ENCODE measurements around the gene PIPOX.
A peak's percentile ranks its signal among the peaks of the same experiment; 100 is the strongest.

Gene PIPOX, protein sequence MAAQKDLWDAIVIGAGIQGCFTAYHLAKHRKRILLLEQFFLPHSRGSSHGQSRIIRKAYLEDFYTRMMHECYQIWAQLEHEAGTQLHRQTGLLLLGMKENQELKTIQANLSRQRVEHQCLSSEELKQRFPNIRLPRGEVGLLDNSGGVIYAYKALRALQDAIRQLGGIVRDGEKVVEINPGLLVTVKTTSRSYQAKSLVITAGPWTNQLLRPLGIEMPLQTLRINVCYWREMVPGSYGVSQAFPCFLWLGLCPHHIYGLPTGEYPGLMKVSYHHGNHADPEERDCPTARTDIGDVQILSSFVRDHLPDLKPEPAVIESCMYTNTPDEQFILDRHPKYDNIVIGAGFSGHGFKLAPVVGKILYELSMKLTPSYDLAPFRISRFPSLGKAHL

DNA sequence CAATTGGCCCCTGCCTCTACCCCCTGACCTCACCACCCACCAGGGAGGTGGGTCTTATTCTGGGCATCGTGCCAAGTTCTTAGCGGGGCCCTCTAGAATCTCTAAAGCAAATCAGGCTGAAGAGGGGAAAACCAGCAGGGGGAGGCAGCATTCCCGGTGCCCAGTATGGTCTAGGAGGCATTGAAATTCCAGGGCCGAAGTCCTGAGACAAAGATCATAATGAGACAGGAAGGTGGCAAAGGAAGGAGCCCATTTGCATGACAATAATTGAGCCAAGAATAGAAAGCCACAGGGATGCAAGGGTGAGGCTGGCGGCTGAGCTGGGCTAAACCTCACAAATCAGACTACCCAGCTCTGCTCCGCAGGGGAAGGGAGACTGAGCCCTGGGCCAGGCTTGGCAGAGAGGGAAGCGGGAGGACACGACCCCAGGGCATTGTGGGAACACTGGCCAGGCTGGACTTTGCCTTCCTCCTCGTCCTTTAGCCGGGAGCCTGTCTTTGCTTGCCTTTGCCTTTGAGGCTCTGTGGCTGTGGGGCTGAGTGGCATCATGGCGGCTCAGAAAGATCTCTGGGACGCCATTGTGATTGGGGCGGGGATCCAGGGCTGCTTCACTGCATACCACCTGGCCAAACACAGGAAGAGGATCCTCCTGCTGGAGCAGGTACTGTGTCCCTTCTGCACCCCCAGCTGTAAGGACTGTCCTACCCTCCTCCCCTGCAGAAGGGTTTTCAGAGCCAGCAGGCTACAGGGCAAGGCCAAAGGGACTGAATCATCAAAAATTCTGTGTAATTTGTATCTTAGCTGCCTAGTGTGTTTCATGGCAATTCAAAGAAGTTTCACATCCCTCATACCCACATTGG is at the start of gene PIPOX:
Gene PIPOX (plus strand): TSS at position 463 of the 860 bp plus-strand sequence. CDS start 85 bp downstream, at position 548.
- DNase-seq, result no peak

DNA sequence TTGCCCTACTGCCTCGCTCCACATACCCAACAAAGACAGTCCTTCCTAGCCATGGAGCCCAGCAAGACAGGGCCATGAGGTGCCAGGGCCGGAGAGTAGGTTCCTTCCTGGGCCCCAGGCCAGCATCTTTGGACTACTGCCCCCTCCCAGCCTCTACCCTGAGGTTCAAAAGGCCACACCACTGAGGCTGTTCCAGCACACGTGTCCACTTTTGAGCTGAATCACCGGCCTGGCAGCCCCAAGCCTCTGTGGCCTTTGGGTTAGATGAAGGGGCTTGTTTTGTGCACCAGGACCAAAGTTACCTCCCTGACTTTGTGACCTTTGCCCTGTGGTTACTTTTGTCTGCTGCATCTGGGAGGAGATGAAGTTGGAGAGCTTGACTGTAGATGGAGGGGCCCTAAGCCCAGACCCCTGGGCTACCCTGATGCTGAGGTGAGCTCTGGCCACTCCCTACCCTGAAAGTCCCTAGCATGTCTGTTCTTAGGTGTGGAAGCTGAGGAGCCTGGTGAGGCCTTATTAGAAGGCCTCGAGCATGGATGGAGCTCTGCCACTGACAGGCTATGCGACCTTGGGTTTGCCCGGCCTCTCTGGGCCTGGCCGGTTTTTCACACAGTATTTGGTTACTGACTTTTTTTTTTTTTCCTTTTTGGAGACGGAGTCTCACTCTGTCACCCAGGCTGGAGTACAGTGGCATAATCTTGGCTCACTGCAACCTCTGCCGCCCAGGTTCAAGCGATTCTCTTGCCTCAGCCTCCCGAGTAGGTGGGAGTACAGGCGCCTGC is 49.1 kb upstream of the PIPOX start:
- DNase-seq, result no peak

DNA sequence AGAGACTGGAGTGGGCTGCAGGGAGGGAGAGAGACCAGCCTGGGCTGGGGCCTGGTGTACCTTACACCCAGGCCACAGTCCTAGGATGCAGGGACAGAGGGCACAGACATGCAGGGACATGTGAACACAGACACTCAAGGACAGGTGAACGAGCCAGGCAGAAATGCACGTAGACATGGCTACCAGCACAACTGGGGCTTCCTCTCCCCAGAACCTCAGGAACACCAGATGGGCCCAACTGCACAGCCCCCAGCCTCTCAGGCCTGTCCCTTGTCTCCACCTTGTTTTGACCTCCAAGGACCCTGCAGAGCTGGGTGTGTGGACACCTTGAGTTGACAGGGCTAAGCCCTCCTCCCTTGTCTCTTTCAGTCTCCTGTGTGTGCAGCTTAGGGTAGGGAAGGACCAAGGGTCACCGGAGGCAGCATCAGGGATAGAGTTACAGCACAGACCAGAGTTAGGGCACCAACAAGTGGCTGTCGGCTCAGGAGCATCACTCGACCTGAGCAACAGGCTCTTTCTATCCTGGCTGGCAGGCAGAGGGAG is 46.3 kb upstream of the PIPOX start:
- DNase-seq, result no peak

DNA sequence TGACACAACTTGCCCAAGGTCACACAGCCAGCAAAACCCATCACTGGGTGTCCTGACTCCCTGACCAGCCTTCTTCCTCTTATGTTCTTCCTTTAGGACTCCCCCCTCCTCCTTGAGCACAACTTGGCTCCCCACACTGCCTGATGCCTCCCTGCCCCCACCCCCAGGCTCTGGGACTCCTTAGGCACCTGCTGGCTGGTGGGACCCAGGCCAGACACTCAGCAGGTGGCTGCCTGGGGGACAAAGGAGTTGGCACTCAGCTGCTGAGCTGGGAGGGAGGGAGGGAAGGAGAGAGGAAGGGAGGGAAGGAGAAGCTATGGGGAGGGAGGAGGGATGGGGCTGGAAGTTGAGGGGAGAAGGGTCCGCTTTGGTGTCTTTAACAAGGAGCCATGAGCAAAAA is 45.1 kb upstream of the PIPOX start:
- DNase-seq, result no peak

DNA sequence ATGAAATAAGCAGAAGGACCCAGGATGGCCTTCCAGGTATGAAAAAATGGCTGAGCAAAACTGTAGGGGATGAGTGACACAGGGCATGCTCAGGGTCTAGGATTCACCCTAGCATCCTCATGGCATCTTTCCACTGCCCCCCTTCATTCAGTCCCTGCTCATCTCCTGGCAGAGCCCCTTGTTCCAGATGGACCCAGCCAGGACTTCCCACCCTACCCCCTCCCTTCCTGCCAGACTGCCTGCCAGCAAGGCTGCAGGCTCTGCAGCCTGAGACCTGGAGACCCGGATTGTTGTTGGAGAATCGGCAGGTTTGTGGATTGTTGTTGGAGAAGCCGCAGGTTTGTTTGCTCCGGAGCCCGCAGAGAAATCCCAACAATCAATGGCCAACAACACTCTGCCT is 43.7 kb upstream of the PIPOX start:
- no peak for DNase-seq

DNA sequence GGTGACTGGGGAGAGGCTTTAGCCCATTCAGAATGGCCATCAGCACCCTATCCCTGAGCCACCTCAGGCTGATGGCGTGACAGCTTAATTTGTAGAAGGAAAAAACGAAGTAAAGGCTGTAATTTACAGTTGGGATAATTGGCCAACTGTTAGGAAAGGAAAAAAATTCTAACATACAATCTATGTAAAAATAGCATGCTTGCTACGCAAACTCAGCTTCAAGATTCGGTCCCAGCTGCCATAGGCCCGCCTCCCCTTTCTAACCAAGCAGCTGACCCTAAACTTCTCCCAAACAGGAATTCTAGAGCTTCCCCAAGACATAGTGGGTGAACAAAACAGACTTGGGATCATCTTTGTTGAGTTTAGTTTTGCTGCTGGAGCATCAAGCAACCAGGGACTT is 42.0 kb upstream of the PIPOX start:
- no peak for DNase-seq

DNA sequence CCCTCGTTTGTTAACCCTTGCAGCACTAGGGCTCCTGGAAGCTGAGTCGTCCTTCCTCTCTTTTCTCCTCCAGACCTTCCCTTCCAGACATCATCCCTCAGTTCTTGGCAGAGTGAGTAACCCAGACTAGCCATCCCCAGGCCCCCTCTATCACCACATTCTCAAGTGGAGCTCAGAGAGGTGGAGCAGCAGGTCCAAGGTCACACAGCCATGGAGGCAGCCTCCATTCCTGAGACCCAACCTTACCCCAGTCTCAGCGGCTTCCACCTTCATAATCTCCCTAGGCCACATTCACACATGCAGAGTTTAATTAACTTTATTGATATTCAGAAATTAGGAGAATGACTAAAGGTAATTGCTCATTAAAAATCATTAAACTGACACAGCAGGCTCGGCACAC is 40.1 kb upstream of the PIPOX start:
- DNase-seq, result no peak

DNA sequence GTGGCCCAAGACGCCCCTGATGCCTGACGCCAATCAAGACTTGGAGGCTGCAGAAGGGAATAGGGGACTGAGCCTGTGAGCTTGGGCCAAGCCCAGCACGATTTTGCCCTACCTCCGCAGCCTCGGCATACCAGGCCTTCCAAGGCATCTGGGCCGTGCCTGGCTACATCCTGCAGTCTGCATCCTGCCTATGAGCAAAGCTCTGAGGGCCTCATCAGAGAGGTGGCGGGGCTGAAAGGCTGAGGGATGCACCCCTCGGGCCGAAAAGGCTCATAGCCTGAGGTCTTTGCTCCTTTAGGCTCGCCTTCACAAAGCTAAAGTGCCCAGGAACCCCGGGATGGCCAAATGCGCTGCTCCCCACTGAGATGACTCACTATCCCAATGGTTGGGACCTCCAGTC is 39.7 kb upstream of the PIPOX start:
- no peak for DNase-seq

DNA sequence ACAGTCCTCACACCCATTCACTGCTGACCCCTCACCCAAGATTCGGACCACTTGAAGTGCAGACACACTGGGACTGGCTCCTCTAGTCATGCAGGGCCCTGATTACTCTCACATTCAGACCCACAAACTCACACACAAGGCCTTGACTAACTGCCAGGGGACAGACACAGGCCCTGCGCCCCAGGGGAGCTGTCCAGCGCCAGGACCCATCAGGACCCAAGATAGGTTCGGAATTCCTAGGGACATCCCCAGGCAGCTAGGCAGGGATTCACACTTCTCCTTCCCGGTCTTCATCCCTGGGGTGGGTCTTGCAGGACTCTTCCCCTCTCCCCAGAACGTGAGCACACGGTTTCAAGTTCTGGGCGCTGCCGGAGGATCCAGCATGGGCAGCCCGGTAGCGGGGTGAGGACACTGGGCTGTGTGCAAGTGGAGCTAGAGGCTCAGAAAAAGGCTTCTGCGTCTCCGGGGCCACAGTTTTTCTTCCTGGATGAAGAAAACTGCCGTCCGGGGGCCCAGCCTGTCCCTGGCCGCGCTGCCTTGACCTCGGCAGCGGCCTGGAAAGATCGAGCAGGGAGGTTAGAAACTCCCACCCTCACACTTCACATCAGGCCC is 38.8 kb upstream of the PIPOX start:
- no peak for DNase-seq

DNA sequence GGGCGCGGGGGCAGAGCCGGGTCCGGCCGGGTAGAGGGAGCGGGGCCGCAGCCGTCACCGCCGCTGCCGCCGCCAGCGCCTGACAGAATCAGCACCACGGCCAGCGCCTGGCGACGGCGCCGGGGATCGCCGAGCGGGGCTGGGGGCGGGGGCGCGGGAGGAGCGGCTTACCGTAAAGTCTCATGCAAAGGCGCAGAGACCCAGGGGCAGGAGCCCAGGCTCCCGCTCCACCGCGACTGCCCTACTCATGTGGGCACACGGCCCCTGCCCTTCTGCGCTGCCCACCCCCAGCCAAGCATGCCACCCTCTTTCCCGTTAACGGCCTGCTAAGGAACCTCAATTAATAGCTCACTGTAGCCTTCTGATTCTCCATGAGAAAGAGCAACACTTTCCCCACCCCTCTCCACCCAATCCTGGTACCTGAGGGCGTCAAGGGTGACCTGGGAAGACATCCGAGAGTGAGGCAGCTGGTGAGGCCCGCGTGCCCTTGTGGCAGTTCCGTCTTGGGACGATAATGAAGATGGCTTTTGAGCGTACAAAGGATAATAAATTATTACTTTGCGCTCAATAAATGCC is 36.9 kb upstream of the PIPOX start, which contains the start of gene SEZ6:
Gene SEZ6 (minus strand): TSS at position 98 of the 576 bp plus-strand sequence. CDS start 164 bp downstream, outside the sequence.
- DNase-seq, result peak; percentile 53

DNA sequence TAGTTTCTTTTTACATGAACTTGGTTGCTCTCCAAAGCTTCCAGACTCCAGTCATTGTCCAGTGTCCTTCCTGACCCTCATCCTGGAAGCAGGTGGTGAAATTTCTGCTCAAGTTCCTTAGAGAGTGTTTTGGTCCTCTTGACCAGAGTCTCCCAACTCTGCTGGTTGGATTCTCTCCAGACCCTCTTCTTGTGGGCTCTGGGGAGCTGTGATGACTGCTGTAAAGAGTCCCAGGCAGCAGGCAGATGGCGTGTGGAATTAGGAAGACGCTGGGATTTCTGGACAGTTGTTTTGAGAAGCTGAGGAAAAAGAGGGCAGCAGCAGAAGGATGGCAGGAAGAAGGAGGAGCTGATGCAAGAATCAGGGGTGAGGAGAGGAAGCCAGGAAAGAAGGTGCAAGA is 35.5 kb upstream of the PIPOX start:
- DNase-seq, result no peak

DNA sequence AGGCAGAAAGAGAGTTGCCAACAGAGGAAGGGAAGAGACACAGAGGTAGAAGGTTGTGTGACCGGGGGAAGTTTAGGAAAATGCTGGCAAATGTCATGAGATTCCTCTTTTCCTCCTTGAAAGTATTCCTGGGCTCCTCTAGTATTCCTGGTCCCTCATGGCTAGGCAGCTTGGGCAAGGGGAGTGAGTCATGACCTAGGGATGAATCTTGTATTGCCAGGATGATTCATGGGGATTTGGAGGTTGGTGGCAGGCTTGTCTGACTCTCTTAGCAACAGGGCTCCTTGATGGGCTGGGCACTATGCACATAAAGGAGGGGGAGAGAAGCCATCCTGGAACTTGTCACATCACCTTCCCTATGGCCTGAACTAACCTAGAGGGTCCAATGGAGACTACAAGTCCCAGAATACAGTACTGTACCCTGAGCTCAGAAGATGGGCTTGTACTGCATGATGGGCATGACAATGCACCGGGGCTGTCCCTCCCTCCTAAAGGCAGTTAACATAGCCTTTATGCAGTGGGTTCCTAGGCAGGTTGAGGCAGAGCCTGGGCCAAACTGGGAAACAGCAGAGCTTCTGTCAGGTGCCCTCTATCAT is 35.0 kb upstream of the PIPOX start:
- no peak for DNase-seq

DNA sequence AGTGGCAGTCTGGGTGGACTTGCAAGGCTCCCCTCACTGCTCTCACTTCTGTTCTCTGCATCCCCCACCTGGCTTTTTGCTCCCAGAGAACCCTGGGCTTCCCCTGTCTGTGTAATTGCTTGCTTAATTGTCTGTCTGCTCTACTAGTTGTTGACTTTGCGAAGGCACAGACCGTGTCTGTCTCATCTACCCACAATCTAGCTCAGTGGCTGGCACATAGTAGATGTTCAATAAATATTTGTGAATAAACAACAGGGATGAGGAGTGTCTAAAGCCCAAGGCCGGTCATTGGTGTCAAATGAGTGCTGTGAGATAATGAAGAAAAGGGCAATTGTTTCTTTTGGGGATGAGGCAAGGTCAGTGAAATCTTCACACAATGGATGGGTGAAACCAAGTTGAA is 34.4 kb upstream of the PIPOX start:
- DNase-seq, result no peak

DNA sequence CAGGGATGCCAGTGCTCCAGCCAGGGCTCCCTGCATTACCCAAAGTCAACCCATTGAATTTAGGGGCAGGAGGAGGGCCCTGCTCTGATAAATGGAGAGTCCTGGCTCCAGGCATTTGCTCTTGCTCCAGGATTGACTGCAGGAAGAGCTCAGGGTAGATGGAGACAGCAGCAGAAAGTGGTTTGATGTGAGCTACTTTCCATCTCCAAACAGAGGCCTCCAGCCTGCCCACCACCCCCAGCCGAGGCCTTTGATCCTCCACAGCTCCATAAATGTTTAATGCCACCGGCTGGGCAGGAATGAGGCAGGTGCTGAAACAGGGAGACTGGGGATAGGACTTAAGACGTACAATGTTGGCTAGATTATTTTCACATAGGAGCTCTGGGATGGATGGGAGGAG is 32.8 kb upstream of the PIPOX start:
- no peak for DNase-seq

DNA sequence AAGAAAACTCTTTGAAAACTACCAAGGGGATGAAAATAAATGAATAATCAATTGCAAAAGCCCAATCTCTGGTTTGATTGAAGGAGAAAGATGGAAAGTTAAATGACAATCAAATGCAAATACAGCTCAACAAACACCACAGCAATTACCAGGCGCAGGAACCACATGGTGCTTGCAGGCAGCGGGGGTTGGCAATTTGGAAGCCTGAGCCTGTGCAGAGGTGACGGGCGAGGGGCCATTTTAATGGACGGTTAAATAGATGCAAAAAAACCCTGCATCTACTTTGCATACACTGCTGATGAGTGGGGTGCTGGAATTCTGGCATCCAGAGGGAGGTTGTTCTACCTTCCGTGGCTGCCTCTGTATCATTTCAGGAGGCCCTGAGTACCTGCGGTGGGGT is 32.4 kb upstream of the PIPOX start:
- DNase-seq, result no peak

DNA sequence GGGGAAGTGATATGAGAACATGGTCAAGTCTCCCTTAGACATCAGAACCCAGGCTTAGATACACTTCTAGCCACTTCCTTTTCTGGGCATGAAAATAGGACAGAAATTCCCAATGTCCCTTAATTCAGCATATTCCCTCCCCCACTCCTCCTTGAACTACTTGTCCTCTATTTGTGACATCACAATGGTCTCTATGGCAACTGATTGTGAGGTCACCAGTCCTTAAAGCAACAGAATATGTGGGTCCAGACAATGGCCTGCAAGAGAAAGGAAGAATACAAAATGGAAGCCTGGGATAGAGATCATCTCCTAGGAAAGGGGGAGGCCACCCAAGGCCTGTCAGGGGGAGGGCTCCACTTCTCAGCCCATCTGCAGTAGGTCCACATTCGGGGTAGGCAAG is 30.4 kb upstream of the PIPOX start:
- no peak for DNase-seq

DNA sequence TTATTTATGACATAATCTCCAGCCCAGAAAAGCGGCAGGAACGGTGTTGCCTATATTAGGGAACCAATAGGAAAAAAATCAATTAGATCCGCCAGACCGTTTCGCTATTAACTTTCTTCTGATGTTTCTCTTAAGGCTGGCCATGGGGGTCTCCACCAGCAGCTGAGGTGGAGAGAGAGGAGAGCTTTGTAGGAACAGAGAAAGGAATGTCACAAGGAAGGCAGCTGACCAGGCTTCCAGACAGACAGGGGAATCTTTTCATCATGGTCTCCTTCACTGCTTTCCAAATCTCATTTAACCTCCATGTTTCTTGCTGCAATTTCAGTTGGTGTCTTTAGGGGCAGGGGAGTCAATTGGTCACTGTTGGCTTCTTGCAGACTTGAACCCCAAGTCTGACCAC is 28.2 kb upstream of the PIPOX start:
- DNase-seq, result no peak

DNA sequence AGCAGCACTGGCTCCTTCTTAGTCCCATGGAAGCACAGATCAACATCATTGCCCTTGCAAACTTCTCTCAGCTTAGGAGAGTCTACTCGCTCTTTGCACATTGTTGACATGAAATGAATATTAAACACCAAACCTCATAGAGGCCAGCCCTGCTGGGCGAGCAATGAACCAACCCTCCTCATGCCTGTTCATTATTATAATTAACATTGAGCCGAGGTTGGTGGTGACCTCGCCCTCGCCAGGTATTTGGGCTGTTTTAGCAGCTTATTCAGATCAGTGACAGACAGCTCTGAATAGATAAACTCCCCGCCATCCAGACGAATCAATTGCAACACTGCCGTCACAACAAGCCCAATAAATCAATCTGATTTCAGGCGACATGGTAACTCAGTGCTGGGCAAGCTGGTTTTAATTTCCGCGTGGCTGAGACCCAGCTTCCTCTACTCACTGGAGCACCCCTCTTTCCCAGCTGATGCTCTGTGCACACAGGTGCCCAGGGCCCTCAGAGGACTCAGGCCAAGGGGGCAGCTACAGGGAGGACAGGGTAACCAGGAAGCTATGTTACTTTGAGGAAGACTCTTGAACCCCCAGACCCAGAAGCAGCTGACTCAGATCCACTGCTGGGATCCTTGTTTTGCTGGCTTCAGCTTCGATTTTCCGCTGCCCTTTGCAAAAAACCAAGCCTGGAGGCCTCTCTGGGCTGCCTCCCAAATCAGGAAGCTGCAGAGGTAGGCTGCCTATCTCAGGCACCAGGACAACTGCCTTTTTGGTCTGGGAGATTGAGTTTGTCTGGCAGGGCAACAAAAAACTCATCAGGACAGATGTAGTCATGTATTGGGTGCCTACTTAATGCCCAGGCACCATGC is 26.4 kb upstream of the PIPOX start:
- DNase-seq, result no peak

DNA sequence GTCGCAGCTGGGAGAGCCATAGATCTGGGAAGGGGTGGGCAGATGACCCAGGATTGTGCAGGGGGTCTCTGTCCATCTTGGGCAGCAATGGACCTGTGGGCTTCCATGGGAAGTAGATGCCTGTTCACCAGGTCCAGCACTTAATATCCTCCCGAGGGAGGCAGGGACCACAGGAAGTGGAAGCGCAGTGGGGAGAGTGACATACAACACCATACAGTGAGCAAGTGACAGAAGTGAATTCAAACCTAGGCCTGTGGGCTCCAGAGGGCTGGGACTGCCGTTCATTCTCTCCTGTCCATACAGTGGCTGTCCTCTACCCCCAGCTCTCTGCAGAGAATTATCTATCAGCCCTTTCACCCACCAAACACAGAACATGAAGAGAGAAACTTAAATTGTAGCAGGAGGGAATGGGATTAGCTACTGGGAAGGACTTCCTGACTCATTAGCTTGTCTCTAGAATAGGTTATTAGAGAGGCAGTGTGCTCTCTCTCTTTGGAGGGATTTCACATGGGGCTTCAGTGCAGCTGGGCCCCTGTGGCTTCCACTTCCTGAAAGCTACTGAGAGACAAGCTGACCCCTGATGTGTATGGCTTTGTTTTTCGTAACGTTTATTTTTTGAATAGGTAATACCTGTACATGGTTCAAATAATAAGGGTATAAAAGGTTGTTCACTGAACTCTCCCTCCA is 24.0 kb upstream of the PIPOX start:
- DNase-seq, result no peak
